Hepatocyte (in vitro differentiated cells): ENCODE data around the gene ACOX3. TPM values are rescaled to one million over a fixed set of nuclear protein-coding genes. Genes with fewer than 3 reads are reported as not detected.

Experiments used
- DNase-seq: peaks from one replicate; pipeline ENCODE4 v3.0.0-alpha.2; 2016; ENCODE audit warnings: low spot score
- H2AFZ ChIP-seq: fragments of 200-600 bp; sonication (generic); 2 replicates; pipeline ENCODE4 v1.6.0; 2016; ENCODE audit warnings: antibody characterized with exemption, mild to moderate bottlenecking
- H3K27ac ChIP-seq: fragments of 200-600 bp; sonication (generic); 2 replicates; pipeline ENCODE4 v1.5.1; 2016; ENCODE audit warnings: mild to moderate bottlenecking
- H3K27me3 ChIP-seq: fragments of 200-600 bp; sonication (generic); 2 replicates; pipeline ENCODE4 v1.6.1; 2016
- H3K36me3 ChIP-seq: fragments of 200-600 bp; sonication (generic); replicated peaks from 2 replicates; pipeline ENCODE4 v1.5.1; 2016; ENCODE audit warnings: low read depth; ENCODE audit not compliant: insufficient read depth
- H3K4me1 ChIP-seq: fragments of 200-600 bp; sonication (generic); 2 replicates; pipeline ENCODE4 v1.5.1; 2016; ENCODE audit warnings: mild to moderate bottlenecking, moderate library complexity; ENCODE audit not compliant: insufficient read depth
- H3K4me2 ChIP-seq: fragments of 200-600 bp; sonication (generic); 2 replicates; pipeline ENCODE4 v1.6.0; 2016
- H3K4me3 ChIP-seq: fragments of 200-600 bp; sonication (generic); 2 replicates; pipeline ENCODE4 v1.5.1; 2016; ENCODE audit warnings: mild to moderate bottlenecking
- H3K79me2 ChIP-seq: fragments of 200-600 bp; sonication (generic); 2 replicates; pipeline ENCODE4 v1.6.0; 2017; ENCODE audit warnings: mild to moderate bottlenecking
- H3K9me2 ChIP-seq: fragments of 200-600 bp; sonication (generic); replicated peaks from 2 replicates; pipeline ENCODE4 v1.6.0; 2017; ENCODE audit warnings: mild to moderate bottlenecking; ENCODE audit not compliant: insufficient read depth
- H3K9me3 ChIP-seq: fragments of 200-600 bp; sonication (generic); 2 replicates; pipeline ENCODE4 v1.5.1; 2016; ENCODE audit warnings: low read depth, mild to moderate bottlenecking
- H4K20me1 ChIP-seq: fragments of 200-600 bp; sonication (generic); 2 replicates; pipeline ENCODE4 v1.6.0; 2016; ENCODE audit warnings: mild to moderate bottlenecking; ENCODE audit not compliant: insufficient read depth, poor library complexity, severe bottlenecking
- EZH2 ChIP-seq: fragments of 200-600 bp; sonication (generic); IDR thresholded peaks from 2 replicates; pipeline ENCODE4 v1.6.1; 2016; ENCODE audit warnings: antibody characterized with exemption, mild to moderate bottlenecking, borderline replicate concordance
- EZH2phosphoT487 ChIP-seq: fragments of 200-600 bp; sonication (generic); IDR thresholded peaks from one replicate; pipeline ENCODE4 v1.6.1; 2018; ENCODE audit warnings: antibody characterized with exemption, mild to moderate bottlenecking, low read depth, moderate library complexity; ENCODE audit not compliant: unreplicated experiment, severe bottlenecking
- WGBS: methylation state at CpG from one replicate; pipeline ENCODE4 v1.1.6; 2016; ENCODE audit warnings: low lambda C conversion rate; ENCODE audit errors: missing lambda C conversion rate; 5-methylcytosine and 5-hydroxymethylcytosine counted together
- polyA plus RNA-seq: library from polyadenylated mRNA; unstranded; fragments of >200 nt; fragmentation: Nextera tagmentation; extraction: Ambion mirVana; gene quantifications from 2 replicates; pipeline ENCODE4 v1.2.1, GENCODE V29; 2016
- total RNA-seq: library from RNA; depleted of rRNA; stranded (reverse); fragments of >200 nt; gene quantifications from 2 replicates; pipeline ENCODE4 v1.2.3, GENCODE V29; 2014
- TF ChIP-seq, protein P1 (sequence below): fragments of 200-600 bp; sonication (generic); IDR thresholded peaks from 2 replicates; pipeline ENCODE4 v1.5.1; 2016; ENCODE audit warnings: antibody characterized with exemption, mild to moderate bottlenecking; ENCODE audit not compliant: poor library complexity

Gene ACOX3
- total and polyA plus RNA-seq, 2 experiments from 2014 or later = 17.6 to 22.5 TPM

DNA sequence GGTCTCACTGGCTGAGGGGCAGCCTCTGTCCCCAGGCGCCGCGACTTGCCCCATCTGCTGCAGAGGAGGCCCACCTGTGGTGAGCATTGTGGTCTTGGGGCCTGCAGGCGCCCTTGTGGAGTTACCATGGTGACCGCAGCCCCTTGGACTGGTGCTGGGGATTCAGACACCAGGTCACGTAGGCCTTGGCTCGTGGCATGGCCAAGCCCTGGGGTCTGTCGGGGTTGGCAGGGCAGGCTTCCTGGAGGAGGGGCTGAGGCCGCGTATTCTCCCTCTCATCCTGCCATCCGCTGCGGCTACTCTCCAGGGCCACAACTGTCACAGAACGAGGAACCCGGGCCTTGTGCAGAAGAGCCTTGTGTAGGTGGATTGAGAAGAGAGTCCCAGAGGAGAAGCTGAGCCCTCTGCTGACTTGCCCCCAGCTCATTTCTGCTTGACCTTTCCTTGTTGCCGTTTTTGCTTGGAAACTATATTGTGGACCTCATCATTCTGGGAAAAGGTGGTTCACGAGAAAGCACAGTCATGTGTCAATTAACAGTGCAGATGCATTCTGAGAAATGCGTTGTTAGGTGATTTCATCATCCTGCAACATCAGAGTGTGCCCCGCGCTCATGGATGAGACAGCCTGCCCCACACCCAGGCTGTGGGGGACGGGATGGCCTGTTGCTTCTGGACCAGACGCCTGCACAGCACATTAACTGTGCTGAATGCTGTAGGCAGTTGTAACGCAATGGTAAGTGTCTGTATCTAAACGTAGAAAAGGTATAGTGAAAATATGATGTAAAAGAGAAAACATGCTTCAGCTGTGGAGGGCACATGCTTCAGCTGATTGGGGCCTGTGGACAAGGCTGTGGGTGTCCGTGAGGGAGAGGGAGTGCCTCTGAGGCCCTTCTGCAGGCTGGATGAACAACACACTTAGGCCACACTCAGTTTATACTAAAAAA lies 38.5 kb upstream of the ACOX3 start:
- H3K79me2 ChIP-seq = no peaks in the 10 kb centered on the region
- H3K36me3 ChIP-seq = no peaks in the 10 kb centered on the region
- H3K4me3 ChIP-seq = no peak overlapping the region
- WGBS = 91% methylated on average over 24 of the region's 24 CpGs
- TF ChIP-seq EZH2phosphoT487 (no peak), EZH2 (no peak)
- TF ChIP-seq, protein P1, sequence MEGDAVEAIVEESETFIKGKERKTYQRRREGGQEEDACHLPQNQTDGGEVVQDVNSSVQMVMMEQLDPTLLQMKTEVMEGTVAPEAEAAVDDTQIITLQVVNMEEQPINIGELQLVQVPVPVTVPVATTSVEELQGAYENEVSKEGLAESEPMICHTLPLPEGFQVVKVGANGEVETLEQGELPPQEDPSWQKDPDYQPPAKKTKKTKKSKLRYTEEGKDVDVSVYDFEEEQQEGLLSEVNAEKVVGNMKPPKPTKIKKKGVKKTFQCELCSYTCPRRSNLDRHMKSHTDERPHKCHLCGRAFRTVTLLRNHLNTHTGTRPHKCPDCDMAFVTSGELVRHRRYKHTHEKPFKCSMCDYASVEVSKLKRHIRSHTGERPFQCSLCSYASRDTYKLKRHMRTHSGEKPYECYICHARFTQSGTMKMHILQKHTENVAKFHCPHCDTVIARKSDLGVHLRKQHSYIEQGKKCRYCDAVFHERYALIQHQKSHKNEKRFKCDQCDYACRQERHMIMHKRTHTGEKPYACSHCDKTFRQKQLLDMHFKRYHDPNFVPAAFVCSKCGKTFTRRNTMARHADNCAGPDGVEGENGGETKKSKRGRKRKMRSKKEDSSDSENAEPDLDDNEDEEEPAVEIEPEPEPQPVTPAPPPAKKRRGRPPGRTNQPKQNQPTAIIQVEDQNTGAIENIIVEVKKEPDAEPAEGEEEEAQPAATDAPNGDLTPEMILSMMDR = no peak
- no peaks in the 10 kb centered on the region for H3K9me3 ChIP-seq
- H3K4me1 ChIP-seq = peaks cover 6% of the 10 kb centered on the region
- no peak for DNase-seq
- no peaks in the 10 kb centered on the region for H3K9me2 ChIP-seq
- no peaks in the 10 kb centered on the region for H4K20me1 ChIP-seq
- no peaks in the 10 kb centered on the region for H3K27me3 ChIP-seq
- no peak overlapping the region for H3K27ac ChIP-seq
- no peak overlapping the region for H2AFZ ChIP-seq
- H3K4me2 ChIP-seq = no peak overlapping the region

- Histone ChIP-seq H3K9me2 (no peaks in the 10 kb centered on the region), H3K36me3 (no peaks in the 10 kb centered on the region), H3K27ac (no peak overlapping the region), H3K9me3 (no peaks in the 10 kb centered on the region), H3K27me3 (no peaks in the 10 kb centered on the region), H3K4me3 (no peak overlapping the region), H2AFZ (no peak overlapping the region), H3K4me2 (no peak overlapping the region), H4K20me1 (no peaks in the 10 kb centered on the region), H3K4me1 (peaks cover 12% of the 10 kb centered on the region), H3K79me2 (no peaks in the 10 kb centered on the region)
- TF ChIP-seq EZH2 = no peak
- TF ChIP-seq, protein P1 = no peak
- TF ChIP-seq EZH2phosphoT487 = no peak
- 97% methylated on average over 9 of the region's 9 CpGs for WGBS
- DNase-seq = no peak
These were observed 37.8 kb upstream of the ACOX3 start for GRCh38 chr4:8478371-8478770.

DNA sequence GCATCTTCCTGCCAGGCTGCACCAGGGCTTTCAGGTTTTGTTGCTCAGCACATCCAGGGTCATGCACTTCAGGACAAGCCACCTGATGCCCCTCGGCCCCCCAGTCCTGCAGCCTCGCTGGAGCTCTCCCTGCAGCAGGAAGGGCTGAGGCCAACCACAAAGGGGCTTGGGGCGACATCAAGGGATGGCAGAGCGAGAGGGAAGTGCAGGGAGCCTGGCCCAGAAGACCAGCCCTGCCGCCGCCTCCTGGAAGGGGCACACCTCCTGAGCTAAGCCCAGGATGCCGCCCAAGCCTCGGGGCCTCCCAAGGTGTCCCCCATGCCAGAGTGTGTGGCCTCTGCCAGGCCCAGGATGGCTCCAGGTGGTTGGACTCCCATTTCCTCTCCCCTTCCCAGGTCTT lies 37.2 kb upstream of the ACOX3 start:
- no peak overlapping the region for H3K4me2 ChIP-seq
- no peaks in the 10 kb centered on the region for H3K36me3 ChIP-seq
- no peaks in the 10 kb centered on the region for H3K79me2 ChIP-seq
- H3K4me3 ChIP-seq = no peak overlapping the region
- whole genome bisulfite sequencing = 100% methylated on average over 8 of the region's 8 CpGs
- H3K27ac ChIP-seq = no peak overlapping the region
- no peaks in the 10 kb centered on the region for H3K27me3 ChIP-seq
- no peak for TF ChIP-seq EZH2
- no peak for TF ChIP-seq EZH2phosphoT487
- TF ChIP-seq, protein P1 = no peak
- H3K9me3 ChIP-seq = no peaks in the 10 kb centered on the region
- peaks cover 19% of the 10 kb centered on the region for H3K4me1 ChIP-seq
- no peaks in the 10 kb centered on the region for H3K9me2 ChIP-seq
- no peaks in the 10 kb centered on the region for H4K20me1 ChIP-seq
- H2AFZ ChIP-seq = no peak overlapping the region
- DNase-seq = no peak
